GM12878 (cell line): ENCODE data around the gene COL5A1.

Experiments
- CTCF ChIP-seq, 3 experiments: IDR thresholded peaks in 2 of 3; conservative IDR thresholded peaks in 1 of 3; 2 replicates each; pipeline ENCODE4 v1.5.1; 2011; ENCODE audit warnings: low read depth in 3 of 3, low read length in 3 of 3, mild to moderate bottlenecking in 3 of 3, control low read depth in 2 of 3, moderate library complexity in 2 of 3, inconsistent platforms in 1 of 3, mixed read lengths in 1 of 3; ENCODE audit not compliant: control insufficient read depth in 2 of 3, insufficient read depth in 1 of 3; ENCODE audit errors: extremely low read depth in 1 of 3
- EP300 ChIP-seq, 2 experiments: fragments of 150-350 bp in 1 of 2; IDR thresholded peaks; 2 replicates each; pipeline ENCODE4 v1.6.1; 2011 to 2012; ENCODE audit warnings: low read depth in 2 of 2, low read length in 2 of 2, borderline replicate concordance in 1 of 2, improper control_type of control experiment in 1 of 2, inconsistent platforms in 1 of 2; ENCODE audit not compliant: control insufficient read depth in 1 of 2
- FOXK2 ChIP-seq: fragments of 450-650 bp; IDR thresholded peaks from 2 replicates; pipeline ENCODE4 v1.6.1; 2017; ENCODE audit warnings: mild to moderate bottlenecking, moderate library complexity
- NKRF ChIP-seq: fragments of 450-650 bp; conservative IDR thresholded peaks from 2 replicates; pipeline ENCODE4 v1.6.1; 2017; ENCODE audit warnings: mild to moderate bottlenecking, moderate library complexity
- POLR2A ChIP-seq: IDR thresholded peaks from 2 replicates; pipeline ENCODE4 v1.6.1; 2011; ENCODE audit warnings: low read depth, mild to moderate bottlenecking, low read length
- REST ChIP-seq: IDR thresholded peaks from 2 replicates; pipeline ENCODE4 v1.6.1; 2012; ENCODE audit warnings: mild to moderate bottlenecking, low read depth, low read length
- SMC3 ChIP-seq: IDR thresholded peaks from 2 replicates; pipeline ENCODE4 v1.6.1; 2011; ENCODE audit warnings: low read length, improper control_type of control experiment, borderline replicate concordance
- SP1 ChIP-seq: IDR thresholded peaks from one replicate; pipeline ENCODE4 v1.6.1; 2011; ENCODE audit warnings: low read depth, low read length

- TF ChIP-seq CTCF (IDR thresholded peaks at IDR 0.05 in 2 of 3, conservative IDR thresholded peaks at IDR 0.05 in 1 of 3; ENCODE audit: control insufficient read depth in 2 of 3, extremely low read depth in 1 of 3, insufficient read depth in 1 of 3, low read depth in 3 of 3, low read length in 3 of 3) (no peak), SP1 (no peak), NKRF (no peak), REST (no peak), EP300 (IDR thresholded peaks at IDR 0.05; ENCODE audit: borderline replicate concordance in 1 of 2, control insufficient read depth in 1 of 2, low read depth in 2 of 2, low read length in 2 of 2) (no peak), POLR2A (no peak), SMC3 (no peak), FOXK2 (no peak)
These were observed 29.9 kb downstream of the COL5A1 start for GRCh38 chr9:134671341-134672113.
